H1 (cell line): ENCODE results near the gene DCP2.

Experiments used
- CTCF ChIP-seq, 3 experiments: IDR thresholded peaks; 1 replicate in 2 of 3; 2 replicates in 1 of 3; pipeline versions ENCODE4 v1.5.1 to v1.6.1; 2011; ENCODE audit warnings: low read length in 3 of 3, mild to moderate bottlenecking in 3 of 3, inconsistent platforms in 2 of 3, low read depth in 1 of 3, moderate library complexity in 1 of 3; ENCODE audit not compliant: insufficient read depth in 1 of 3; ENCODE audit errors: control extremely low read depth in 1 of 3
- POLR2A ChIP-seq, 2 experiments: IDR thresholded peaks; 1 replicate in 1 of 2; 2 replicates in 1 of 2; pipeline ENCODE4 v1.6.1; 2011; ENCODE audit warnings: low read depth in 2 of 2, low read length in 2 of 2, mild to moderate bottlenecking in 2 of 2; ENCODE audit errors: control extremely low read depth in 1 of 2

GRCh38 chr5:112948458-112948857, 28.1 kb upstream of the DCP2 start:
- no peak for TF ChIP-seq POLR2A (IDR thresholded peaks at IDR 0.05; ENCODE audit: control extremely low read depth in 1 of 2, low read depth in 2 of 2, low read length in 2 of 2)
- no peak for TF ChIP-seq CTCF (IDR thresholded peaks at IDR 0.05; ENCODE audit: control extremely low read depth in 1 of 3, insufficient read depth in 1 of 3, low read depth in 1 of 3, low read length in 3 of 3)
